SIG-M5 treated with dmso at 0.1 percent for 504 hours (cell line): ENCODE measurements around the gene SWT1.

ENCODE experiments used
- DNase-seq: peaks from one replicate; lab custom pipeline; 2025; ENCODE audit not compliant: unreplicated experiment; lab: John Stamatoyannopoulos, UW

The SWT1 gene, protein sequence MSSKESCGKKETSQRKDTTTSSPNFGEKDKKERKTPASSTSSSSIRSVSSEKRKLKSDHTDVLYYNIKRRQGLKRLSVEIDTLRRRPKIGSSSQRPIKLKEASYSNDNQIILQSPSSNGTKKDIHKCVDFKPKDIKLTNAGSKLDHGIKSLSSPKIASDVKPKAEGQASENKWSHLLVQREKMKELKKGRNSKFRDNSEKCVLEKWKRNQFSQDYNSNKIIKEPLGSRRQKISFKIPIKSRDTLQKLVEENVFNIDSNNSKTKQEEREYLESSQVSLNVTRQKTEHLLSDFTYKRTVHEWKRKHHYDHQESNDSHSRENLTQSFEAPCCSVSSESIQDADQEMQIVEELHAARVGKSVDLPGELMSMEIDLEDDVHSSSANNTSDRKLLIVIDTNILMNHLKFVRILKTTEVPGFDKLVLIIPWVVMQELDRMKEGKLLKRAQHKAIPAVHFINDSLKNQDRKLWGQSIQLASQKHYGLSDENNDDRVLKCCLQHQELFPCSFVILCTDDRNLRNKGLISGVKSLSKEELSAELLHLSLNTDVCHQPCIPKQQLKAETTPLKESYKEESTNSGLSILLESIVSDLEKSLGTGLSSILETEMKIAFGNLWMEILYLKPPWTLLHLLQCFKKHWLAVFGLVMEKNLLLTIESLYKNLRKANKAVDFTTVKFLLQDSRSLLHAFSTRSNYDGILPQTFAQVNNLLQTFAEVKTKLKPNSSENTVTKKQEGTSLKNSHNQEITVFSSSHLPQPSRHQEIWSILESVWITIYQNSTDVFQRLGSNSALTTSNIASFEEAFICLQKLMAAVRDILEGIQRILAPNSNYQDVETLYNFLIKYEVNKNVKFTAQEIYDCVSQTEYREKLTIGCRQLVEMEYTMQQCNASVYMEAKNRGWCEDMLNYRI

GRCh38 chr1:185156854-185157598 is at the start of gene SWT1, which contains the start of gene TRMT1L:
SWT1 (plus strand) TSS chr1:185157167; CDS start chr1:185160842, 3,675 bp downstream.
TRMT1L (minus strand) TSS chr1:185156953; CDS start chr1:185156712, 241 bp downstream.
- DNase-seq = peak; percentile 100

- no peak for DNase-seq
Observed at GRCh38 chr1:185108321-185108720, 48.6 kb upstream of the SWT1 start.

- DNase-seq = no peak
Observed at GRCh38 chr1:185110145-185110544, 46.8 kb upstream of the SWT1 start.

GRCh38 chr1:185111873-185112272 is 45.1 kb upstream of the SWT1 start:
- DNase-seq = no peak

- DNase-seq = no peak
Observed at GRCh38 chr1:185112356-185112755, 44.6 kb upstream of the SWT1 start.

DNA sequence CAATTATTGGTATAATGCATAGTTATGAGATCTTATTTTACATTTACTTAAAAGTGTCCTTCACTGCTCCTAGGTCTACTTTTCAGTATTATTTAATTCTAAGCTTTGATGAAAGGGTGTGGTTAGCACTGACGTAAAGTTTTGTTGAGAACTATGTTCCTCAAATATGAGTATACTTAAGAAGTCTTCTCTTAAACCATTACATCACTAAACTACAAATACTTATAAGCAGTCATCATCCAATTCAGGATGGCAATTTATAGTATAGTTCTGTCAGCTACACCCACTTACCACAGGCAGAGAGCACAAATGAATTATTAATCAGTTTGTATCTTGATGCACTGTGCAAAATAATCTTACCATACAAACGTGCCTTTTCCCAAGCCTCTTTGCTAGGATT is 27.3 kb upstream of the SWT1 start:
- no peak for DNase-seq

GRCh38 chr1:185132534-185132933 is 24.4 kb upstream of the SWT1 start:
- no peak for DNase-seq

GRCh38 chr1:185137896-185138545 is 18.9 kb upstream of the SWT1 start:
- DNase-seq = no peak

DNA sequence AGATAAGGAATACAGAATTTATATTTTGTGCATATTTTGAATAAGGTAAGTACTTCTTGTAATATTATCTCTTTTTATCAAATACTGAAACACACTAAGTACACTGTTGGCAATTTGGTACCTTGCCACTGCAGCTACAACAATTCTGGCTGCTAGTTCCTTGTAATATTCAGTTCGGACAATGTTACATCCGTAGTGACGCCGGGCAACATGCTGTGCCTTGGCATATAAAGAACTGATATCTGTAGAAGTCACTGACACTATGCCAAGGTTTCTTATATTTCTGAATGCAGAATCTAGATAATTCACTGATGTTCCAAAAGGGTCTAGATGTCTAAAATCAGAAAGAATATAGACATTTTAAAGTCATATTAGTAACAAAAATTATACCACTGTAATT is 17.7 kb upstream of the SWT1 start:
- DNase-seq = no peak

- no peak for DNase-seq
Observed at GRCh38 chr1:185144233-185144632, 12.7 kb upstream of the SWT1 start.

GRCh38 chr1:185151215-185151614 is 5.8 kb upstream of the SWT1 start:
- DNase-seq = no peak

GRCh38 chr1:185152187-185152767 is 4.7 kb upstream of the SWT1 start:
- no peak for DNase-seq

- DNase-seq = peak; percentile 4
Observed at GRCh38 chr1:185154912-185155513, 2.0 kb upstream of the SWT1 start.

GRCh38 chr1:185155600-185156287 is 1.2 kb upstream of the SWT1 start:
- peak; percentile 59 for DNase-seq

GRCh38 chr1:185156288-185156853 is 596 bp upstream of the SWT1 start:
- DNase-seq = peak; percentile 59

DNA sequence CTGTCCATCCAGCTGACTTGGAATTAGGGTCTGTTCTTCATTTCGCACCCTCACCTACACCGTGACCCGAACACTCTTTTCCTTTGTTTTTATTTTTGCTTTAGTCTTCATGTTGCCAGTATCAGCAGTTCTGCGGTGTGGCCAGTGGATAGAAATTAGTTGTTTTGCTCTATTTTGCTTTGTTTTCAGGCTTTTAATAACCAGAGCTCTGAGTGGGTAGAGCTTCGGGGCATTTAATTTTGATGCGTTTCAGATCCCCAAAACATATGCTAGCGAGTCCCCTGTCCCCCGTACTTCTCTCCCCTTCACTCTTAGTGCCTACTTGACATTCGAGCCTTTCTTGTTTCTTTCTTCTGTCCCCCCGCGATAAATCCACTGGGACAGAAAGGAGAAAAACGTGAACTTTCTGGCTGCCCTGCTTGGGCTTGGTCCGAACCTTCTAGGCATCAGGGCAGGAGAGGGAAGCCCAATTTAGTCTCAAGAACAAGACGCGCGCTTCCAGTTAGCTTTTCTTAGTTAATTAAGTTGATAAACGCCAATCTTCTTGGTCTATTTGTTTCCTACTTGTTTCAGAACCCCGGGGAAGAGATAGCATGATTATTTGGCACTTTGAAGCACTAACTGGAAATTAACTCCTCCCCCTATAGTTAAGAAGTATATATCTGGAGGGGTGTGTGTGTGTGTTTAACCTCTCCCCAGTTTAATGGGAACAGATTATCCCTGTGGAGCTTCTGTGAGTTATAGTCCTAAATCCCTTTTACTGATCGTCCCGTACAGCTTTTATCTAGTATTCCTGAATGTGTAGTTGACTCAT is 839 bp downstream of the SWT1 start:
- DNase-seq = peak; percentile 39

GRCh38 chr1:185158800-185159199 is 1.8 kb downstream of the SWT1 start:
- DNase-seq = no peak

DNA sequence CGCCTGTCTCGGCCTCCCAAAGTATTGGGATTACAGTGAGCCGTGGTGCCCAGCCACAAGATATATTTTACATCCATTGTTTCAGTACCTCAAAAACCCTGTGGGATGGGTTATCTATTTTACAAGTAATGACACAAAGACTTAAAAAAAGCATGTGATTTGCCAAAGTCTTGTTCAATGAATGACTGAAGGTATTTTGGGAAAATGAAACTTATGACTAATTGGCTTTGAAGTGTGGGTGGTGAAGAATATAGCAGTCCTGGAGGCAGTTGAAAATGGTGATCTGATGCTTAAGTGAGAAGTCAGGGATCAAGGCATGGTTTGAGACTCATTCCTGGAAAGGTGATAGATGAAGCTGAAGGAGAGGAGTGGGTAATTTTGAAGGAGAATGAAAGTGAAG is 3.0 kb downstream of the SWT1 start:
- DNase-seq = peak; percentile 64
